Measurements from ENCODE around the gene GDPD3. TPM values are rescaled to one million over a fixed set of nuclear protein-coding genes. Genes with fewer than 3 reads are reported as not detected.
A peak's percentile ranks its signal among the peaks of the same experiment; 100 is the strongest.
"Not testable (repeated sequence)": the region's sequence is repeated elsewhere in the genome, so short reads cannot be mapped to it uniquely, and the experiment has no call there.

Gene GDPD3
- total RNA-seq, 2 experiments from 2014 or later, result 5.3 to 9.9 TPM

DNA sequence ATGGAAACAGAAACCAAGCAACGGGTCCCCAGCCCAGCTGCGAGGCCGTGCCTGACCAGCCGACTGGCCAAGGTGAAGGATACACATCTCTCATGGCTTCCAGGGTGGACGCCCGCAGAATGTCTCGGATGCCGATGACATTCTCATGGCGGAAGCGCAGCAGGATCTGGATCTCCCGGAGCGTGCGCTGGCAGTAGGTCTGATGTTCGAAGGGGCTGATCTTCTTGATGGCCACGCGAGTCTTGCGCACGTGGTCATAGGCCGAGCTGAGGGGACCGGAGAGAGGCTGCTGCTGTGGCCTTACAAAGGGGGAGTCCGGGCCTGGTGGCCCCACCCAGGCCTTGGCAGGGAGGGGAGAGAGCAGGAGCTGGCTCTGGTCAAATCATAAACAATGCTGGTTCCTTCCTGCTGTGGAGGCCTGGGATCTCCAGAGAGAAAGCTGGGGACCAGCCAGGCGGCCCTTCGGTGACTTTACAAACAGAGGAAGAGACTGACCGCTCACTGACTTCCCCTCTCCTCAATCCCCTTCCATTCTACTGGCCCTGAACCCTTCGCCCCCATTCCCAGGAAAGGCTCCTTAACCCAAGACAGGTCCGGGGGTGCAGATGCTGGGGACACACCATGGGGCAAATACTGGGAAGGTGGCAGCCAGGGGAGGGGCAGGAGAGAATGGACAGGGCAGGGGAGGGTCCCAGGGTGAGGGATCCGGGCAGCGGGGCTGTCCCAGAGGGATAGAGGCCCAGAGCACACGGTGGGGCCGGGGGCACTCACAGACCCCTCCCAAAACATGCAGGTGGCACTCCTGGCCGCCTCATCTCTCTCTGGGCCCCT is 8.6 kb upstream of the GDPD3 start:
- DNase-seq, result no peak
- intact Hi-C loops (cut with micrococcal nuclease), result loop anchor here (2.0 to 5.0 kb wide), 2 partner anchors 29 to 45 kb away; partner anchors contain the start of gene PPP4C
- Mint-ChIP-seq H3K9me3 (no peaks in the 10 kb centered on the region), H3K36me3 (peaks cover 8% of the 10 kb centered on the region), H3K4me1 (ENCODE audit: low read depth) (peaks cover 18% of the 10 kb centered on the region), H3K4me3 (peak overlapping the region; percentile 87), H3K27ac (peak overlapping the region; percentile 85), H3K27me3 (no peaks in the 10 kb centered on the region)
- ChIA-PET CTCF (no interaction called here), POLR2A (no interaction called here)

DNA sequence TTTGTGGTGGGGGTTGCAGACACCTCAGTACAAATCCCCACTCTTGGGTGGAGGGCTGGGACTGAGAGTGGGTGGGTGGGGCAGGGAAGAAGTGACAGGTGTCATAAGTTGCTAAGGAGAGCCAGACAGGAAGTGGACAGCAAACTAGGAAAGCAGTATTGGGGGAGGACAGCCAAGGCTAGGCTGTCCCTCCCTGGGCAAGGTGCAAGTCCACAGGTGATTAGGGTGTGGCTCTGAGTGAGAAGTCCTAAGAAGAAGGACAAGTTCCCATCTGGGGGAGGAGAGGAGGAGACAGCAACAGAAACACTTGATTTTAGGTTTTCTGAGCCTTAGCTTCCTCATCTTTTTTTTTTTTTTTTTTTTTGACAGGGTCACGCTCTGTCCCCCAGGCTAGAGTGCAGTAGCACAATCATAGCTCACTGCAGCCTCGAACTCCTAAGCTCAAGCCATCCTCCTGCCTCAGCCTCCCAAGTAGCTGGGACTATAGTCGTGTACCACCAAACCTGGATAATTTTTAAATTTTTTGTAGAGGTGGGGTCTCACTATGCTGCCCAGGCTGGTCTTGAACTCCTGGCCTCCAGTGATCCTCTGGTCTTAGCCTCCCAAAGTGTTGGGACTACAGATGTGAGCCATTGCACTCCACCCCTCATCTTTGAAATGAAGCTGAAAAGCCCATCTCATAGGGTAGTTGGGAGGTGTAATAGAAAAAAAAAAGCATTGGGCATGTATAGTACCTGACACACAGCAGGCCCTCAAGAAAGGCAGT is 7.2 kb upstream of the GDPD3 start:
- H3K4me3 Mint-ChIP-seq, result no peak overlapping the region
- DNase-seq, result no peak
- H3K27ac Mint-ChIP-seq, result peak overlapping the region; percentile 43

DNA sequence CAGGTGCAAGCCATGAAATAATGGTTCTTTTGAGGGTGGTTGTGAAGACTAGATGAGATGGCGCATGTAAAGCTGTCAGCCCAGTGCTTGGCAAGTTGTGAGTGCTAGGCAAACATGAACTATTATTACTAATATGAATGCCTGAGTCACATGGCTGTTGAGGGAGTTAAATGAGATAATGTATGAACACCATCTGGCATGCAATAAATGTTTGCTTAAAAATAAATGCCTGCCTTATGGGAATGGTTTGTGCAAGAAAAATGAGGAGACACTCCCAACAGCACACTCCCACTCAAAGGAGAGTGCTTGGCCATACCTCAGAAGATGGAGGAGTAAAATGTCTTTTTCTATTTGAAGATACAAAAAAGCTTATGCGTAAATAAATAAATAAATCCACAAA is 6.1 kb upstream of the GDPD3 start:
- intact Hi-C loops (cut with micrococcal nuclease), result no loop called here
- H3K27me3 Mint-ChIP-seq, result no peaks in the 10 kb centered on the region
- peaks cover 30% of the 10 kb centered on the region for H3K4me1 Mint-ChIP-seq (ENCODE audit: low read depth)
- H3K36me3 Mint-ChIP-seq, result peaks cover 9% of the 10 kb centered on the region
- ChIA-PET CTCF (interaction anchor here (3.2 kb wide), 1 partner anchor 28 kb away, joined by 10 read pairs; the partner anchor contains the start of gene TBX6), POLR2A (no interaction called here)
- no peak for DNase-seq
- no peak overlapping the region for H3K4me3 Mint-ChIP-seq
- H3K9me3 Mint-ChIP-seq, result no peaks in the 10 kb centered on the region
- H3K27ac Mint-ChIP-seq, result no peak overlapping the region

More for the DNA sequence above, 7.2 kb upstream of the GDPD3 start:
- H3K4me1 Mint-ChIP-seq (ENCODE audit: low read depth), result peaks cover 19% of the 10 kb centered on the region
- H3K27me3 Mint-ChIP-seq, result no peaks in the 10 kb centered on the region
- CTCF ChIA-PET, result interaction anchor here (0.8 to 3.2 kb wide), 2 partner anchors 29 to 65 kb away, joined by 3 to 10 read pairs; partner anchors contain the start of gene TBX6
- peaks cover 8% of the 10 kb centered on the region for H3K36me3 Mint-ChIP-seq
- POLR2A ChIA-PET, result interaction anchor here (0.6 kb wide), 1 partner anchor 274 kb away, joined by 5 read pairs; no protein-coding TSS in a partner anchor
- intact Hi-C loops (cut with micrococcal nuclease), result loop anchor here (5.0 kb wide), 1 partner anchor 43 kb away; the partner anchor contains the start of gene PPP4C
- H3K9me3 Mint-ChIP-seq, result no peaks in the 10 kb centered on the region

DNA sequence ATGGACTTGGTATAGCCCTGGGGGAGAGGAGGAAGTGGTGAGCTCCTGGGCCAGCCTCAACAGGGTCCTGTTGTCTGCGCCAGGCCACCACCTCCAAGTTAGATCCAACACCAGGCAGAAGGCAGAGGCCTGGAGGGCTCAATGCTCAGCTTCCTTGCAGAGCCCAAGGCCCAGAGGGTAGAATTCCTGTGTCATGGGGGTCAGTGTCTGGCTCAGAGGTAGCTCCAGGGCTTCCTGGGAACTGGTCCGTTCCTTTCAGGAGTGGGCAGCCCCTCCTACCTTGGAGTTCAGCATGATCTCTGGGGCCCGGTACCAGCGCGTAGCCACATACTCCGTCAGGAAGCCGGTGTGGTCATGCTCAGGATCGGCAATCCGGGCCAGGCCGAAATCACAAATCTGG is 4.4 kb upstream of the GDPD3 start:
- Mint-ChIP-seq H3K9me3 (no peaks in the 10 kb centered on the region), H3K36me3 (peaks cover 9% of the 10 kb centered on the region), H3K27me3 (no peaks in the 10 kb centered on the region), H3K4me1 (ENCODE audit: low read depth) (peaks cover 32% of the 10 kb centered on the region), H3K4me3 (no peak overlapping the region), H3K27ac (no peak overlapping the region)
- intact Hi-C loops (cut with micrococcal nuclease), result no loop called here
- no peak for DNase-seq
- CTCF ChIA-PET, result interaction anchor here (0.7 to 3.2 kb wide), 2 partner anchors 26 to 498 kb away, joined by 3 to 10 read pairs; partner anchors contain the start of gene TBX6
- POLR2A ChIA-PET, result interaction anchor here (1.0 kb wide), 1 partner anchor 65 kb away, joined by 4 read pairs; the partner anchor contains the start of gene CORO1A

DNA sequence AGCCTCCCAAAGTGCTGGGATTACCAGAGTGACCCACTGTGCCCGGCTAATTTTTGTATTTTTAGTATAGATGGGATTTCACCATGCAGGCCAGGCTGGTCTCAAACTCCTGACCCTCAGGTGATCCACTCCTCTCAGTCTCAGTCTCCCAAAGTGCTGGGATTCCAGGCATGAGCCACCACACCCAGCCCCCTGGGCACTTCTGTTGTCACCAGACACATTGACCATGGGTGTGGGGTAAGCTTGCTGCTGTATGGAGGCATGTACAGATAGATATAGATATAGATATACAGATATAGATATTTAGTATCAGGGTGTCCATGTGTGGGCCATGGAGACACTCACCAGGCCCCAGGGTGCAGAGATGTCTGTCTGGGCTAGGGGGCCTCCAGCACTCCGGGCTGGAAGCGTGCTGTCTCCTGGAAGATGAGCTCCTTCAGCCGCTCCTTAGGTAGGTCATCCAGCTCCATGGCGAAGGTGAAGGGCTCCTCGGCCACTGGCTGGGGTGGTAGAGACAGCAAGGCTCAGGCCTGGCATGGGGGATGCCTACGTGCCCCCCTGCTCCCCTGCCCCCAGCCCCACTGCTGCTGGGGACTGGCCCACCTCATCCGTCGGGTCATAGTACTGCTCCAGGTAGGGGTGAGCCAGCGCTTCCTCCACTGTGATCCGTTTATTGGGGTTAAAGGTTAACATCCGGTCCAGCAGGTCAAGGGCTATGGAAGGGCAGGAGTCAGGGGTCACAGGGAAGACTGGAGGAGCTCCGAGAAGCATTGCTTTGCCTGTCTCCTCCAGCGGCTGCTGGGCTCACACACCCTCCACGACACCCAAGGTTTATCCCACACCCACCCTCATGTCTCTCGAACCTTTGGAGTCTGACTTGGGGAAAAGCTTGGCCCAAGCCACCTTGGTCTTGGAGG is 3.2 kb upstream of the GDPD3 start:
- no peak overlapping the region for H3K4me3 Mint-ChIP-seq
- H3K9me3 Mint-ChIP-seq, result no peaks in the 10 kb centered on the region
- H3K4me1 Mint-ChIP-seq (ENCODE audit: low read depth), result peaks cover 26% of the 10 kb centered on the region
- no peak for DNase-seq
- H3K36me3 Mint-ChIP-seq, result peaks cover 9% of the 10 kb centered on the region
- ChIA-PET POLR2A (interaction anchor here (0.5 kb wide), 2 partner anchors 8 to 31 kb away, joined by 3 read pairs; no protein-coding TSS in a partner anchor), CTCF (interaction anchor here (1.8 kb wide), 1 partner anchor 13 kb away, joined by 4 read pairs; no protein-coding TSS in a partner anchor)
- no peaks in the 10 kb centered on the region for H3K27me3 Mint-ChIP-seq
- intact Hi-C loops (cut with micrococcal nuclease), result no loop called here
- no peak overlapping the region for H3K27ac Mint-ChIP-seq

DNA sequence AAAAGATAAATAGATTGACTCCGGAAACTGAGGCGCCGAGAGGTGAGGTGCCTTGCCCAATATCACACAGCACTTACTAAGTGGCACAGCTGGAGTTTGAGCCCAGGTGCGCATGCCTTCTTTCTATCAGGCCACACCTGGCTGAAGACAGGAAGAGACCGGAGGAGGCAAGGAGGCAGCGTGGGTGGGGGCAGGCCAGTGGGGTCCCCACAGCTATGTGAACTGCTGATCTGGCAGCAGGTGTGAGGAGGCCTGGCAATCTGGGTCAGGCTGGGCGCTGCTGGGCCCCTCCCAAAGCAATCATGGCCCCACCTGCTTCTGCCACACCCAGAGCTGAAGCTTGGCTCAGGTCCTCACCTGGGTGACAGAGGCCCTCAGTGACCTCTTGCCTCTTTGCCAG is 1.9 kb upstream of the GDPD3 start:
- intact Hi-C loops (cut with micrococcal nuclease), result no loop called here
- H3K4me3 Mint-ChIP-seq, result no peak overlapping the region
- peak; percentile 43 for DNase-seq
- H3K9me3 Mint-ChIP-seq, result no peaks in the 10 kb centered on the region
- peak overlapping the region; percentile 74 for H3K27ac Mint-ChIP-seq
- H3K4me1 Mint-ChIP-seq (ENCODE audit: low read depth), result peaks cover 21% of the 10 kb centered on the region
- peaks cover 11% of the 10 kb centered on the region for H3K36me3 Mint-ChIP-seq
- CTCF ChIA-PET, result interaction anchor here (1.1 to 4.0 kb wide), 4 partner anchors 11 to 294 kb away, joined by 4 to 22 read pairs (median 4); partner anchors contain the start of genes TBX6 and ZNF771
- POLR2A ChIA-PET, result interaction anchor here (0.7 to 2.4 kb wide), 2 partner anchors 69 to 340 kb away, joined by 3 to 9 read pairs; partner anchors contain the start of gene CORO1A
- no peaks in the 10 kb centered on the region for H3K27me3 Mint-ChIP-seq

DNA sequence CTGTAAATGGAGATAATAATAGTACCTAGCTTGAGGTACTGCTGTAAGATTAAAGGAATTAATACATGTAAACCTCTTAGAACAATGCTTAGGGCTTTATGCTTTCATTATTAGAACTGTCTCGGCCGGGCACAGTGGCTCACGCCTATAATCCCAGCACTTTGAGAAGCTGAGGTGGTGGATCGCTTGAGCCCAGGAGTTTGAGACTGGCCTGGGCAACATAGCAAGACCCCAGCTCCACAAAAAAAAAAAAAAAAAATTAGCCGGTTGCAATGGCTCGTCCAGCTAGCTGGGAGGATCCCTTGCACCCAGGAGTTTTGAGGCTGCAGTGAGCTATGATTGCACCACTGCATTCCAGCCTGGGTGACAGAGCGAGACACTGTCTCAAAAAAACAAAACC is 1.5 kb upstream of the GDPD3 start:
- Mint-ChIP-seq H3K36me3 (peaks cover 11% of the 10 kb centered on the region), H3K27ac (peak overlapping the region; percentile 74), H3K4me1 (ENCODE audit: low read depth) (peaks cover 17% of the 10 kb centered on the region)
- intact Hi-C loops (cut with micrococcal nuclease); DNase-seq; H3K9me3 Mint-ChIP-seq; H3K4me3 Mint-ChIP-seq; H3K27me3 Mint-ChIP-seq: not testable (repeated sequence)
- CTCF ChIA-PET, result interaction anchor here (0.7 to 4.0 kb wide), 6 partner anchors 10 to 294 kb away, joined by 3 to 22 read pairs (median 4); partner anchors contain the start of genes CORO1A, TBX6 and ZNF771
- POLR2A ChIA-PET, result interaction anchor here (0.7 to 2.4 kb wide), 2 partner anchors 70 to 340 kb away, joined by 3 to 9 read pairs; partner anchors contain the start of gene CORO1A

DNA sequence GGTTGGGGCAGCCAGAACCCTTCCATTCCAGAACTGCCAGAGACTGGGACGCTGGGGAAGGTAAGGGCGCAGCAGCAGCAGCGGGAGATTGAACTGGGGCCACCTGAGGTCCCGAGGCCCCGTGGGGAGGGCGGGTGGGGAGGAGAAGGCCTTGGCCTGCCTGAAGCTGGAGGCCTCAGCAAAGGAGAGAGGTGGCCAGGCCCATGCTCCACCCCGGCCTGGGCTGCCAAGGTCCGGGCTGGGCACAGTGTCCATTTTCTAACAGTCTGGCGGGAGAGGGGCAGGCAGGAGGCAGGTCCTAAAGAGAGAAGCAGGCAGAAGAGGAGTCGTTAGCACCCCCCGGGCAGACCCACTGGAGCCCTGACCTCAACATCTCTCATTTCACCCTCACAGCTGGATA is 1.1 kb upstream of the GDPD3 start:
- intact Hi-C loops (cut with micrococcal nuclease), result no loop called here
- H3K27ac Mint-ChIP-seq, result peak overlapping the region; percentile 33
- H3K4me3 Mint-ChIP-seq, result no peak overlapping the region
- no peaks in the 10 kb centered on the region for H3K27me3 Mint-ChIP-seq
- POLR2A ChIA-PET, result interaction anchor here (2.4 kb wide), 1 partner anchor 70 kb away, joined by 9 read pairs; the partner anchor contains the start of gene CORO1A
- H3K36me3 Mint-ChIP-seq, result peaks cover 10% of the 10 kb centered on the region
- H3K4me1 Mint-ChIP-seq (ENCODE audit: low read depth), result peaks cover 16% of the 10 kb centered on the region
- H3K9me3 Mint-ChIP-seq, result no peaks in the 10 kb centered on the region
- CTCF ChIA-PET, result interaction anchor here (0.7 to 4.0 kb wide), 5 partner anchors 23 to 295 kb away, joined by 3 to 22 read pairs (median 5); partner anchors contain the start of genes CORO1A, TBX6 and ZNF771
- DNase-seq, result no peak

DNA sequence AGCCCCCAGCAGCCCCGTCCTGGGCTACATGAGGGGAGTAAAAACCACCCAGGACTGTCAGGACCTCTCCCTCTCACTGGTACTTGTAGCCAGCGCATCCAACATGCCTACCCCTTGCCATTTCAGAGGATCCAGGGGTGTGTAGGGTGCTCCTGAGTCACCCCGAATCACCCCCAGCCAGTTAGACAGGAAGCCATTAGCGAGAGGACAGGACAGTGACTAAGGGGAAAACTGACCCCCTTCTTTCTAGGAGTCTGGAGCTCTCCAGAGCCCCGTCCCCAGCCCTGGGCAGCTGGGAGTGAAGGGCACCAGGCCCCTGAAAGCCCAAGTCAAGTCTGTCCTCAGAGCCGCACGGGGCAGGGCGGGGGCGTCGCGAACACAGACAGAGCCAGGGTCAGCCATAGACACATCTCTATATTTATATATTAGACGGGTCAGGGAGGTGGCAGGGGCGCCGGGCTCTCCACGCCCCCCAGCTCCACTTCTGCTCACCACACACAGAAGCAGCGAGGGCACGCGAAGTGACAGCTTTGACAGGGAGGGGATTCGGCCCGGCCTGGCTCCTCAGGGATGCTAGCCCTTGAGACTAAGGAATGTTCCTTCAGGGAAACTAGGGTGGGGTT is 485 bp upstream of the GDPD3 start:
- H3K27me3 Mint-ChIP-seq, result no peaks in the 10 kb centered on the region
- no peak for DNase-seq
- no peaks in the 10 kb centered on the region for H3K9me3 Mint-ChIP-seq
- ChIA-PET CTCF (interaction anchor here (0.7 to 4.0 kb wide), 6 partner anchors 15 to 295 kb away, joined by 3 to 22 read pairs (median 6); partner anchors contain the start of genes CORO1A, TBX6 and ZNF771), POLR2A (interaction anchor here (1.8 to 2.4 kb wide), 2 partner anchors 18 to 71 kb away, joined by 4 to 9 read pairs; partner anchors contain the start of genes CORO1A and YPEL3)
- intact Hi-C loops (cut with micrococcal nuclease), result no loop called here
- no peak overlapping the region for H3K4me3 Mint-ChIP-seq
- peaks cover 16% of the 10 kb centered on the region for H3K4me1 Mint-ChIP-seq (ENCODE audit: low read depth)
- H3K36me3 Mint-ChIP-seq, result peaks cover 7% of the 10 kb centered on the region
- no peak overlapping the region for H3K27ac Mint-ChIP-seq

DNA sequence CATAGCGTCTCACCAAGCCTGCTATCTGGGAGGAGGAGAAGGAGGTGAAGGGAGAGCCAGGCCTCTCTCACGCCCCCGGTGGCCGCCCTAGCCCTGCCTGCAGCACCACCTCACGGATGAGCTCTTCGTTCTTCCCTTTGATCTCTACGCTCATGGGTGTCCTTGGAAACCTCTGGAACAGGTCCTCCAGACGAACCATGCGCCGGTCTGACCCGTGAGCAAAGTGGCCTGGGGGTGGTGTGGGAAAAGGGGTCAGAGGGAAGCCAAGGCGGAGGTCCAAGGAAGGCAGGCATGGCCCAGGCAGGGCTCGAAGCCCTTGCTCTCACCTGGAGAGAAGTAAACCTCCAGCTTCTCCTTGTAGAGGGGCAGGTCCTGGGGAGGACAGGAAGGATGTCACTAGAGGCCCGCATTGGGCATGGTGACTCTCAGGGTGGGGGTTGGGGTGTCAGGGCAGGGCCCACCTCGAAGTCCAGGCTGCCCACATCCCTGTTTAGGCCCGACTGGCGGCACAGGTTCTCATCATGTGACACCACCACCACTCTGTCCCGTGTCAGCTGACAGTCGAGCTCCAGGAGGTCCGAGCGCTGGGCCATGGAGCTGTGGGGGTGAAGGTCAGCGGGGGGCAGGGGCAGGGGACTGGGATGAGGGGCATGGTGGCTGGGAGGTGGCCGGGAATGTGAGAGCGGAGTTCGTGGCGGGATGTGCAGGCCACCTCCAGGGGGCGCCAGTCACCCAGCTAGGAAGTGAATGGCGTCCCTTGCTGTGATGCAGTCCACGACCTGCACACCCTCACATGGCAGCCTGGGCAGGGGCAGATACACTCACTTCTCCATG is 923 bp downstream of the GDPD3 start:
- ChIA-PET CTCF (interaction anchor here (0.7 to 4.1 kb wide), 21 partner anchors 10 to 364 kb away, joined by 3 to 23 read pairs (median 4); partner anchors contain the start of genes CORO1A, DCTPP1, MAPK3 and TBX6), POLR2A (interaction anchor here (1.0 to 1.8 kb wide), 4 partner anchors 16 to 71 kb away, joined by 3 to 6 read pairs (median 4); partner anchors contain the start of genes CORO1A and YPEL3)
- intact Hi-C loops (cut with micrococcal nuclease), result no loop called here
- peak; percentile 79 for DNase-seq
- Mint-ChIP-seq H3K27me3 (no peaks in the 10 kb centered on the region), H3K4me3 (no peak overlapping the region), H3K36me3 (peaks cover 4% of the 10 kb centered on the region), H3K9me3 (no peaks in the 10 kb centered on the region), H3K27ac (no peak overlapping the region), H3K4me1 (ENCODE audit: low read depth) (peaks cover 16% of the 10 kb centered on the region)

Data from activated CD4-positive, alpha-beta memory T cell treated with anti-CD3 and anti-CD28 coated beads for 36 hours (primary cell).